Stimulated activated CD8-positive, alpha-beta memory T cell treated with anti-CD3 and anti-CD28 coated beads, Interleukin-12 subunit alpha, Interleukin-12 subunit beta, amount 100 ng/mL, for 24 hours (primary cell): ENCODE data around the gene AKAP1.

Experiments used
- DNase-seq: peaks from one replicate; pipeline ENCODE4 v3.0.0-alpha.2; 2020; ENCODE audit errors: extremely low read depth

Gene AKAP1

GRCh38 chr17:57106836-57107497, 21.9 kb downstream of the AKAP1 start:
- no peak for DNase-seq

- no peak for DNase-seq
Measured at GRCh38 chr17:57107498-57108101, 22.6 kb downstream of the AKAP1 start.

GRCh38 chr17:57108671-57109392, 23.8 kb downstream of the AKAP1 start:
- DNase-seq: no peak

- no peak for DNase-seq
Measured at GRCh38 chr17:57109393-57110151, 24.5 kb downstream of the AKAP1 start.

GRCh38 chr17:57110152-57110542, 25.1 kb downstream of the AKAP1 start:
- no peak for DNase-seq

- no peak for DNase-seq
Measured at GRCh38 chr17:57110579-57111325, 25.7 kb downstream of the AKAP1 start.

GRCh38 chr17:57111386-57111785, 26.3 kb downstream of the AKAP1 start:
- no peak for DNase-seq

- DNase-seq: no peak
Measured at GRCh38 chr17:57113011-57113410, 28.0 kb downstream of the AKAP1 start.

- DNase-seq: no peak
Measured at GRCh38 chr17:57113656-57114055, 28.6 kb downstream of the AKAP1 start.

GRCh38 chr17:57114085-57114673, 29.1 kb downstream of the AKAP1 start:
- peak; percentile 20 for DNase-seq

- DNase-seq: no peak
Measured at GRCh38 chr17:57115377-57115776, 30.3 kb downstream of the AKAP1 start.

GRCh38 chr17:57115916-57116315, 30.9 kb downstream of the AKAP1 start:
- no peak for DNase-seq

- no peak for DNase-seq
Measured at GRCh38 chr17:57117798-57118197, 32.8 kb downstream of the AKAP1 start.

GRCh38 chr17:57120814-57121213, 35.8 kb downstream of the AKAP1 start:
- DNase-seq: no peak

GRCh38 chr17:57121308-57122042, 36.4 kb downstream of the AKAP1 start:
- DNase-seq: no peak

- no peak for DNase-seq
Measured at GRCh38 chr17:57124053-57124452, 39.0 kb downstream of the AKAP1 start.

GRCh38 chr17:57125406-57125805, 40.4 kb downstream of the AKAP1 start:
- no peak for DNase-seq

GRCh38 chr17:57125866-57126265, 40.8 kb downstream of the AKAP1 start:
- DNase-seq: no peak

GRCh38 chr17:57130708-57131461, 45.8 kb downstream of the AKAP1 start:
- peak; percentile 37 for DNase-seq

- DNase-seq: no peak
Measured at GRCh38 chr17:57132663-57133062, 47.6 kb downstream of the AKAP1 start.
